GM12878 (cell line): ENCODE measurements around the gene STK32B. TPM values are rescaled to one million over a fixed set of nuclear protein-coding genes. Genes with fewer than 3 reads are reported as not detected.

Source experiments
- ATAC-seq: fragments of 200-7000 bp; cut with Tn5 transposase; 3 replicates; pipeline ENCODE4 v1.9.1; 2020; ENCODE audit warnings: mild to moderate bottlenecking, moderate library complexity
- BruUV-seq: library from RNA; stranded (reverse); fragments of 400-500 nt; replicated peaks from 2 replicates; lab custom pipeline; 2021; lab: Mats Ljungman, UMichigan
- CTCF ChIA-PET: fragments of 300-600 bp; sonication (Branson Sonifier 250); formaldehyde crosslinking; extraction: SDS; loops from one replicate; lab custom pipeline; 2021; ENCODE audit warnings: inconsistent platforms; lab: Yijun Ruan, JAX
- POLR2A ChIA-PET: fragments of 350-600 bp; formaldehyde crosslinking; extraction: SDS; loops from one replicate; lab custom pipeline; 2021; ENCODE audit warnings: inconsistent platforms; lab: Charles Lee
- RAD21 ChIA-PET: fragments of 300-600 bp; sonication (Branson Sonifier 250); formaldehyde crosslinking; loops from one replicate; lab custom pipeline; 2023; ENCODE audit warnings: antibody characterized with exemption; ENCODE audit not compliant: unreplicated experiment; lab: Charles Lee
- SMC1A ChIA-PET: fragments of 300-600 bp; sonication (Branson Sonifier 250); formaldehyde crosslinking; loops from one replicate; lab custom pipeline; 2023; ENCODE audit not compliant: unreplicated experiment, uncharacterized antibody; lab: Charles Lee
- DNase-seq: peaks from one replicate; pipeline ENCODE4 v3.0.0-alpha.2; 2011; ENCODE audit warnings: low read depth, low spot score
- FAIRE-seq: peaks from 3 replicates; lab custom pipeline; 2011; peaks lifted over from hg19 to GRCh38; lab: Jason Lieb, UNC
- H2AFZ ChIP-seq: 2 replicates; pipeline ENCODE4 v1.6.0; 2011; ENCODE audit warnings: low read depth, low read length, control low read depth; ENCODE audit not compliant: control insufficient read depth
- H3K27ac ChIP-seq: 2 replicates; pipeline ENCODE4 v1.5.1; 2011; ENCODE audit warnings: control low read depth; ENCODE audit not compliant: control insufficient read depth, insufficient read depth
- H3K27me3 ChIP-seq, 2 experiments: replicated peaks in 1 of 2; 2 replicates each; pipeline versions ENCODE4 v1.6.0 to v1.6.1; 2011; ENCODE audit warnings: low read length in 1 of 2; ENCODE audit not compliant: control insufficient read depth in 2 of 2, insufficient read depth in 2 of 2
- H3K36me3 ChIP-seq, 2 experiments: 2 replicates each; pipeline ENCODE4 v1.5.1; 2011; ENCODE audit warnings: low read length in 1 of 2; ENCODE audit not compliant: control insufficient read depth in 2 of 2, insufficient read depth in 2 of 2
- H3K4me1 ChIP-seq: 2 replicates; pipeline ENCODE4 v1.6.1; 2011; ENCODE audit warnings: mild to moderate bottlenecking, low read length, moderate library complexity, mixed read lengths; ENCODE audit not compliant: control insufficient read depth, insufficient read depth
- H3K4me2 ChIP-seq: 2 replicates; pipeline ENCODE4 v1.6.0; 2011; ENCODE audit warnings: control low read depth; ENCODE audit not compliant: control insufficient read depth, insufficient read depth
- H3K4me3 ChIP-seq: fragments of 200-600 bp; sonication (generic); 2 replicates; pipeline ENCODE4 v1.5.1; 2016
- H3K79me2 ChIP-seq: 2 replicates; pipeline ENCODE4 v1.6.0; 2011; ENCODE audit warnings: low read length; ENCODE audit not compliant: control insufficient read depth, insufficient read depth
- H3K9ac ChIP-seq: 2 replicates; pipeline ENCODE4 v1.8.0; 2011; ENCODE audit warnings: low read length, control low read depth, mixed read lengths; ENCODE audit not compliant: control insufficient read depth, insufficient read depth
- H3K9me3 ChIP-seq: replicated peaks from 3 replicates; pipeline ENCODE4 v1.5.1; 2011; ENCODE audit warnings: mild to moderate bottlenecking, low read length; ENCODE audit not compliant: control insufficient read depth, insufficient read depth
- H4K20me1 ChIP-seq: 2 replicates; pipeline ENCODE4 v1.6.0; 2011; ENCODE audit not compliant: control insufficient read depth, insufficient read depth
- EP300 ChIP-seq, 2 experiments: fragments of 150-350 bp in 1 of 2; IDR thresholded peaks; 2 replicates each; pipeline ENCODE4 v1.6.1; 2011 to 2012; ENCODE audit warnings: low read depth in 2 of 2, low read length in 2 of 2, borderline replicate concordance in 1 of 2, improper control_type of control experiment in 1 of 2, inconsistent platforms in 1 of 2; ENCODE audit not compliant: control insufficient read depth in 1 of 2
- ETV6 ChIP-seq, 2 experiments: fragments of 450-650 bp in 1 of 2; IDR thresholded peaks in 1 of 2; conservative IDR thresholded peaks in 1 of 2; 2 replicates each; pipeline ENCODE4 v1.6.1; 2014; ENCODE audit warnings: antibody characterized with exemption in 1 of 2, borderline replicate concordance in 1 of 2, low read depth in 1 of 2, mild to moderate bottlenecking in 1 of 2, moderate library complexity in 1 of 2
- FOS ChIP-seq: IDR thresholded peaks from 3 replicates; pipeline ENCODE4 v1.6.1; 2011; ENCODE audit warnings: borderline replicate concordance; ENCODE audit not compliant: insufficient read length; ENCODE audit errors: extremely low read depth
- KAT2A ChIP-seq: conservative IDR thresholded peaks from 2 replicates; pipeline ENCODE4 v1.6.1; 2011; ENCODE audit warnings: low read depth, low read length; ENCODE audit not compliant: control insufficient read depth
- MTA3 ChIP-seq: IDR thresholded peaks from 2 replicates; pipeline ENCODE4 v1.6.1; 2012; ENCODE audit warnings: low read length, inconsistent platforms, borderline replicate concordance
- NFIC ChIP-seq: IDR thresholded peaks from 2 replicates; pipeline ENCODE4 v1.6.1; 2012; ENCODE audit warnings: low read depth, mild to moderate bottlenecking, inconsistent platforms, low read length, moderate library complexity
- NFYA ChIP-seq: IDR thresholded peaks from 2 replicates; pipeline ENCODE4 v1.6.1; 2011; ENCODE audit warnings: low read depth, mild to moderate bottlenecking, low read length, improper control_type of control experiment, borderline replicate concordance
- PML ChIP-seq: IDR thresholded peaks from 2 replicates; pipeline ENCODE4 v1.6.1; 2012; ENCODE audit warnings: low read length, inconsistent platforms
- RBBP5 ChIP-seq: fragments of 200-600 bp; sonication (generic); conservative IDR thresholded peaks from 2 replicates; pipeline ENCODE4 v1.6.1; 2016
- SIX5 ChIP-seq: IDR thresholded peaks from 2 replicates; pipeline ENCODE4 v1.6.1; 2011; ENCODE audit warnings: mild to moderate bottlenecking, low read depth, low read length, moderate library complexity; ENCODE audit not compliant: severe bottlenecking
- SKIL ChIP-seq: fragments of 450-650 bp; IDR thresholded peaks from 2 replicates; pipeline ENCODE4 v1.6.1; 2017; ENCODE audit warnings: mild to moderate bottlenecking, low read depth, inconsistent platforms; ENCODE audit not compliant: poor library complexity, severe bottlenecking
- SPI1 ChIP-seq: IDR thresholded peaks from 2 replicates; pipeline ENCODE4 v1.6.1; 2011; ENCODE audit warnings: low read depth, mild to moderate bottlenecking, low read length, moderate library complexity, borderline replicate concordance; ENCODE audit not compliant: insufficient read depth
- SREBF2 ChIP-seq: IDR thresholded peaks from 2 replicates; pipeline ENCODE4 v1.6.1; 2012; ENCODE audit warnings: mild to moderate bottlenecking, low read length
- TBL1XR1 ChIP-seq: IDR thresholded peaks from 2 replicates; pipeline ENCODE4 v1.6.1; 2012; ENCODE audit warnings: low read depth, low read length, improper control_type of control experiment
- TCF12 ChIP-seq: IDR thresholded peaks from 2 replicates; pipeline ENCODE4 v1.6.1; 2011; ENCODE audit warnings: low read depth, mild to moderate bottlenecking, low read length
- ZNF207 ChIP-seq: fragments of 450-650 bp; IDR thresholded peaks from 2 replicates; pipeline ENCODE4 v1.6.1; 2014; ENCODE audit warnings: antibody characterized with exemption, mild to moderate bottlenecking, borderline replicate concordance
- ZSCAN29 ChIP-seq: fragments of 450-650 bp; IDR thresholded peaks from 2 replicates; pipeline ENCODE4 v1.6.1; 2017; ENCODE audit warnings: mild to moderate bottlenecking, moderate library complexity
- WGBS: methylation state at CpG from one replicate; pipeline ENCODE4 v1.1.6; 2016; ENCODE audit warnings: low lambda C conversion rate; ENCODE audit not compliant: insufficient replicate concordance, insufficient coverage; ENCODE audit errors: missing lambda C conversion rate; 5-methylcytosine and 5-hydroxymethylcytosine counted together
- in situ Hi-C: fragments of 300-500 bp; cut with MboI; formaldehyde crosslinking; loops from 9 replicates; pipeline ENCODE4 v1.14.3; 2018; ENCODE audit warnings: mixed read lengths
- intact Hi-C: fragments of 100-400 bp; cut with micrococcal nuclease; formaldehyde crosslinking; loops from one replicate; pipeline ENCODE4 v1.14.2; 2022; ENCODE audit not compliant: unreplicated experiment
- polyA plus RNA-seq, 11 experiments: library from polyadenylated mRNA; depleted of rRNA in 4 of 11; unstranded in 6 of 11; stranded (reverse) in 5 of 11; fragments of >200 nt; fragmentation: Nextera tagmentation in 4 of 11; fragmentation: Illumina TruSeq in 1 of 11; extraction: Ambion mirVana in 4 of 11; extraction: Trizol in 1 of 11; gene quantifications; 1 replicate in 1 of 11; 2 replicates in 10 of 11; pipeline versions ENCODE4 v1.2.1 to v1.2.3, GENCODE V29; 2011 to 2016; ENCODE audit warnings: inconsistent platforms in 2 of 11, missing spikeins in 2 of 11, low read depth in 1 of 11
- total RNA-seq, 4 experiments: library from RNA; depleted of rRNA in 3 of 4; stranded (reverse); fragments of >200 nt in 3 of 4; fragmentation: Illumina TruSeq in 1 of 4; extraction: Trizol in 1 of 4; gene quantifications; 2 replicates each; pipeline versions ENCODE4 v1.2.1 to v1.2.3, GENCODE V29; 2013 to 2021

The STK32B gene
- total and polyA plus RNA-seq, 10 of the 15 experiments (the other 5 are each of a cell fraction or from before 2014, with no cell fraction given) = 0.04 to 0.12 (median 0.08) TPM; not detected in 7

GRCh38 chr4:5188130-5188529, 136.8 kb downstream of the STK32B start:
- Histone ChIP-seq H3K79me2 (no peaks in the 10 kb centered on the region), H4K20me1 (no peaks in the 10 kb centered on the region), H3K27me3 (no peaks in the 10 kb centered on the region), H2AFZ (no peak overlapping the region), H3K36me3 (no peaks in the 10 kb centered on the region), H3K9me3 (no peaks in the 10 kb centered on the region), H3K4me3 (no peak overlapping the region), H3K4me2 (no peak overlapping the region), H3K4me1 (no peaks in the 10 kb centered on the region), H3K9ac (no peak overlapping the region), H3K27ac (no peak overlapping the region)
- FAIRE-seq (no peak), ATAC-seq (no peak), DNase-seq (no peak)
- in situ Hi-C loops (no loop called here), intact Hi-C loops (no loop called here)
- SMC1A ChIA-PET = no interaction called here
- POLR2A ChIA-PET = no interaction called here
- RAD21 ChIA-PET = no interaction called here
- TF ChIP-seq SKIL (no peak), RBBP5 (no peak)
- WGBS = 25% methylated on average over 10 of the region's 10 CpGs
- CTCF ChIA-PET = no interaction called here
- BruUV-seq = no TSS peak

- Histone ChIP-seq H3K36me3 (no peaks in the 10 kb centered on the region), H3K4me3 (no peak overlapping the region), H3K79me2 (no peaks in the 10 kb centered on the region), H3K27ac (no peak overlapping the region), H3K27me3 (no peaks in the 10 kb centered on the region), H3K9ac (no peak overlapping the region), H2AFZ (no peak overlapping the region), H3K4me2 (no peak overlapping the region), H3K4me1 (no peaks in the 10 kb centered on the region), H3K9me3 (no peaks in the 10 kb centered on the region), H4K20me1 (no peaks in the 10 kb centered on the region)
- BruUV-seq = no TSS peak
- ChIA-PET POLR2A (no interaction called here), SMC1A (no interaction called here), CTCF (no interaction called here), RAD21 (no interaction called here)
- DNase-seq (no peak), FAIRE-seq (no peak), ATAC-seq (no peak)
- in situ Hi-C loops (no loop called here), intact Hi-C loops (no loop called here)
- WGBS = 47% methylated on average over 6 of the region's 6 CpGs
- TF ChIP-seq EP300 (IDR thresholded peaks at IDR 0.05; ENCODE audit: borderline replicate concordance in 1 of 2, control insufficient read depth in 1 of 2, low read depth in 2 of 2, low read length in 2 of 2) = no peak
- TF ChIP-seq KAT2A = no peak
- TF ChIP-seq SREBF2 = no peak
- no peak for TF ChIP-seq NFYA
- TF ChIP-seq FOS = no peak
- no peak for TF ChIP-seq NFIC
- TF ChIP-seq PML = no peak
- TF ChIP-seq MTA3 = no peak
- TF ChIP-seq ETV6 (conservative IDR thresholded peaks at IDR 0.05 in 1 of 2, IDR thresholded peaks at IDR 0.05 in 1 of 2; ENCODE audit: borderline replicate concordance in 1 of 2, low read depth in 1 of 2) = no peak
- TF ChIP-seq ZSCAN29 = no peak
- TF ChIP-seq ZNF207 = no peak
- no peak for TF ChIP-seq SIX5
- TF ChIP-seq SPI1 = no peak
- TF ChIP-seq TCF12 = no peak
- no peak for TF ChIP-seq TBL1XR1
Observed at GRCh38 chr4:5191831-5192230, 140.6 kb downstream of the STK32B start.
